PC-9 (cell line): Measurements from ENCODE around the gene PRKRIP1. TPM values are rescaled to one million over a fixed set of nuclear protein-coding genes. Genes with fewer than 3 reads are reported as not detected.

ENCODE experiments used
- BruUV-seq: library from RNA; stranded (reverse); fragments of 400-500 nt; replicated peaks from 2 replicates; lab custom pipeline; 2021; lab: Mats Ljungman, UMichigan
- CTCF ChIA-PET: fragments of 300-600 bp; sonication (Branson Sonifier 250); formaldehyde crosslinking; loops from one replicate; lab custom pipeline; 2022; ENCODE audit warnings: antibody characterized with exemption; lab: Charles Lee
- POLR2A ChIA-PET: fragments of 300-600 bp; sonication (Branson Sonifier 250); formaldehyde crosslinking; loops from one replicate; lab custom pipeline; 2022; ENCODE audit warnings: antibody characterized with exemption; ENCODE audit not compliant: unreplicated experiment; lab: Charles Lee
- DNase-seq, 2 experiments: peaks; one replicate each; pipeline versions ENCODE4 v3.0.0 to v3.0.0-alpha.2; 2015 to 2022; ENCODE audit warnings: mixed read lengths in 1 of 2
- H2AFZ ChIP-seq: fragments of 200-600 bp; sonication (generic); 2 replicates; pipeline ENCODE4 v1.8.1; 2017; ENCODE audit warnings: antibody characterized with exemption
- H3F3A ChIP-seq: fragments of 200-600 bp; sonication (generic); 2 replicates; pipeline ENCODE4 v1.8.1; 2017; ENCODE audit warnings: antibody characterized with exemption, mild to moderate bottlenecking, low read depth; ENCODE audit not compliant: insufficient read depth
- H3K27ac ChIP-seq: fragments of 200-600 bp; sonication (generic); 2 replicates; pipeline ENCODE4 v1.6.1; 2016; ENCODE audit warnings: mixed run types
- H3K27me3 ChIP-seq: fragments of 200-600 bp; sonication (generic); 2 replicates; pipeline ENCODE4 v1.6.1; 2016; ENCODE audit warnings: low read depth, mixed run types; ENCODE audit not compliant: insufficient read depth
- H3K36me3 ChIP-seq: fragments of 200-600 bp; sonication (generic); 2 replicates; pipeline ENCODE4 v1.6.1; 2016; ENCODE audit warnings: low read depth, mixed run types
- H3K4me1 ChIP-seq: fragments of 200-600 bp; sonication (generic); replicated peaks from 2 replicates; pipeline ENCODE4 v1.6.1; 2016; ENCODE audit warnings: mixed run types; ENCODE audit not compliant: insufficient read depth
- H3K4me2 ChIP-seq: fragments of 200-600 bp; sonication (generic); 2 replicates; pipeline ENCODE4 v1.6.1; 2017; ENCODE audit warnings: mixed run types
- H3K4me3 ChIP-seq: fragments of 200-600 bp; sonication (generic); 2 replicates; pipeline ENCODE4 v1.6.1; 2016; ENCODE audit warnings: mixed run types
- H3K79me2 ChIP-seq: fragments of 200-600 bp; sonication (generic); 2 replicates; pipeline ENCODE4 v1.6.1; 2017; ENCODE audit warnings: low read depth, mixed run types
- H3K9me2 ChIP-seq: fragments of 200-600 bp; sonication (generic); 2 replicates; pipeline ENCODE4 v1.8.1; 2017; ENCODE audit warnings: mild to moderate bottlenecking; ENCODE audit not compliant: insufficient read depth
- H3K9me3 ChIP-seq: fragments of 200-600 bp; sonication (generic); 2 replicates; pipeline ENCODE4 v1.8.1; 2016; ENCODE audit warnings: low read depth; ENCODE audit not compliant: insufficient read depth
- H4K20me1 ChIP-seq: fragments of 200-600 bp; sonication (generic); 2 replicates; pipeline ENCODE4 v1.8.1; 2017; ENCODE audit not compliant: insufficient read depth
- CTCF ChIP-seq: fragments of 200-600 bp; sonication (generic); conservative IDR thresholded peaks from 2 replicates; pipeline ENCODE4 v1.6.1; 2017; ENCODE audit warnings: mixed run types, antibody characterized with exemption, mild to moderate bottlenecking, moderate library complexity
- EZH2 ChIP-seq: fragments of 200-600 bp; sonication (generic); IDR thresholded peaks from 2 replicates; pipeline ENCODE4 v1.8.0; 2017; ENCODE audit warnings: antibody characterized with exemption, low read depth
- intact Hi-C: fragments of 100-400 bp; cut with micrococcal nuclease; formaldehyde crosslinking; loops from one replicate; pipeline ENCODE4 v1.10.0; 2022; ENCODE audit not compliant: unreplicated experiment
- total RNA-seq: library from RNA; stranded (reverse); gene quantifications from 2 replicates; pipeline ENCODE4 v1.2.3, GENCODE V29; 2021

PRKRIP1 gene
- total RNA-seq, 1 experiment from 2014 or later, result 34.6 TPM

DNA sequence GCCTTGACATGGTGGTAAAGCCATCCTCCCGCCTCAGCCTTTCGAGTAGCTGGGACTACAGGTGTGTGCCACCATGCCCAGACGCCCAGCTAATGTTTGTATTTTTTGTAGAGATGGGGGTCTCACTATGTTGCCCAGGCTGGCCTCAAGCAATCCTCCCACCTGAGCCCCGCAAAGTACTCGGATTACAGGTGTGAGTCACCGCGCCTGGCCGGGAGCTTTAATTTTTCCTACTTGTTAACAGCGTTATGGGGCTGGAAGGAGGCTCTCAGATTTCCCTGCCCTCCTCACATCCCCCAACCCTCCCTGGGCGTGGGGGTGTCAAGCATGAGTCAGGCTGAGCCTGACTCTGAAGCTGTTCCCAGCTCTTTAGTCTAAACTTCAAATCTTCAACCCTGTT lies 60.2 kb downstream of the PRKRIP1 start:
- intact Hi-C loops, result no loop called here

GRCh38 chr7:102457352-102457924 lies 61.3 kb downstream of the PRKRIP1 start:
- Histone ChIP-seq H3K4me3 (no peak overlapping the region), H3F3A (0 out of 2 replicates have a peak, but pooled peaks cover 6% of the 10 kb centered on the region), H3K79me2 (no peaks in the 10 kb centered on the region), H3K4me1 (no peaks in the 10 kb centered on the region), H3K4me2 (no peak overlapping the region), H2AFZ (no peak overlapping the region), H3K9me2 (no peaks in the 10 kb centered on the region), H3K27ac (no peak overlapping the region), H4K20me1 (no peaks in the 10 kb centered on the region), H3K36me3 (no peaks in the 10 kb centered on the region), H3K27me3 (no peaks in the 10 kb centered on the region), H3K9me3 (no peaks in the 10 kb centered on the region)
- DNase-seq, result no peak
- CTCF ChIA-PET, result no interaction called here
- no peak for TF ChIP-seq CTCF
- POLR2A ChIA-PET, result no interaction called here
- BruUV-seq, result no TSS peak
- intact Hi-C loops, result no loop called here

More for the DNA sequence above, 60.2 kb downstream of the PRKRIP1 start:
- Histone ChIP-seq H3K4me1 (no peaks in the 10 kb centered on the region), H3K4me3 (no peak overlapping the region), H3K9me2 (no peaks in the 10 kb centered on the region), H3K27ac (no peak overlapping the region), H3K27me3 (no peaks in the 10 kb centered on the region), H2AFZ (no peak overlapping the region), H3F3A (0 out of 2 replicates have a peak, but pooled peaks cover 6% of the 10 kb centered on the region), H3K4me2 (no peak overlapping the region), H3K9me3 (no peaks in the 10 kb centered on the region), H4K20me1 (no peaks in the 10 kb centered on the region), H3K36me3 (no peaks in the 10 kb centered on the region), H3K79me2 (no peaks in the 10 kb centered on the region)
- ChIA-PET CTCF (interaction anchor here (0.9 to 1.2 kb wide), 2 partner anchors 10 to 52 kb away, joined by 3 to 4 read pairs; no protein-coding TSS in a partner anchor), POLR2A (interaction anchor here (0.5 to 0.6 kb wide), 6 partner anchors 9 to 659 kb away, joined by 3 to 17 read pairs (median 4); no protein-coding TSS in a partner anchor)
- TF ChIP-seq EZH2, result no peak
- no peak for TF ChIP-seq CTCF
- DNase-seq, result peak in 1 of 2 experiments; percentile 65
- no TSS peak for BruUV-seq

- intact Hi-C loops, result no loop called here
- DNase-seq, result no peak
- POLR2A ChIA-PET, result no interaction called here
- Histone ChIP-seq H3K27me3 (no peaks in the 10 kb centered on the region), H3K9me2 (no peaks in the 10 kb centered on the region), H3K27ac (no peak overlapping the region), H3K4me1 (peaks cover 7% of the 10 kb centered on the region; the same call in 1 of the 2 replicates), H3K4me2 (no peak overlapping the region), H3F3A (0 out of 2 replicates have a peak, but pooled peaks cover 6% of the 10 kb centered on the region), H4K20me1 (no peaks in the 10 kb centered on the region), H3K36me3 (no peaks in the 10 kb centered on the region), H3K79me2 (peaks cover 15% of the 10 kb centered on the region; the same call in 1 of the 2 replicates), H3K9me3 (no peaks in the 10 kb centered on the region), H2AFZ (no peak overlapping the region), H3K4me3 (no peak overlapping the region)
- no TSS peak for BruUV-seq
- TF ChIP-seq CTCF, result no peak
- TF ChIP-seq EZH2, result no peak
- CTCF ChIA-PET, result no interaction called here
These were observed 63.2 kb downstream of the PRKRIP1 start for GRCh38 chr7:102459221-102459844.
